K562 (cell line): ENCODE results near the gene ELOVL5. TPM values are rescaled to one million over a fixed set of nuclear protein-coding genes. Genes with fewer than 3 reads are reported as not detected.

Experiments
- ATAC-seq: fragments of 200-7000 bp; cut with Tn5 transposase; 3 replicates; pipeline ENCODE4 v1.9.1; 2020; ENCODE audit warnings: moderate library complexity
- BruUV-seq: library from RNA; stranded (reverse); fragments of 400-500 nt; replicated peaks from 2 replicates; lab custom pipeline; 2021; lab: Mats Ljungman, UMichigan
- CTCF ChIA-PET: fragments of 300-600 bp; formaldehyde crosslinking; extraction: SDS; loops from one replicate; lab custom pipeline; 2021; ENCODE audit warnings: low intra/inter-chr PET ratio; lab: Yijun Ruan, JAX
- POLR2A ChIA-PET: fragments of 300-600, 350-650 bp; sonication (Branson Sonifier 250); formaldehyde crosslinking; extraction: SDS; loops from one replicate; lab custom pipeline; 2021; ENCODE audit warnings: antibody characterized with exemption, inconsistent platforms; lab: Yijun Ruan, JAX
- DNase-seq, 4 experiments: peaks; one replicate each; pipeline versions ENCODE4 v3.0.0 to v3.0.0-alpha.2; 2011 to 2018; ENCODE audit warnings: low spot score in 3 of 4, mixed read lengths in 3 of 4; ENCODE audit errors: extremely low read depth in 1 of 4
- FAIRE-seq: peaks from 2 replicates; lab custom pipeline; 2011; peaks lifted over from hg19 to GRCh38; lab: Jason Lieb, UNC
- H2AFZ ChIP-seq: 2 replicates; pipeline ENCODE4 v1.6.0; 2011; ENCODE audit warnings: low read depth, low read length, control low read depth, inconsistent platforms
- H3K27ac ChIP-seq: fragments of 200-600 bp; 3 replicates; pipeline ENCODE4 v1.8.0; 2011; ENCODE audit warnings: low read depth, mild to moderate bottlenecking, control low read depth, inconsistent platforms, low read length, moderate library complexity, mixed read lengths; ENCODE audit errors: extremely low read depth
- H3K27me3 ChIP-seq, 2 experiments: fragments of 300-600 bp in 1 of 2; 2 replicates in 1 of 2; 3 replicates in 1 of 2; pipeline versions ENCODE4 v1.6.0 to v1.8.0; 2011; ENCODE audit warnings: inconsistent platforms in 2 of 2, low read length in 2 of 2, mild to moderate bottlenecking in 1 of 2, mixed read lengths in 1 of 2, moderate library complexity in 1 of 2; ENCODE audit not compliant: control insufficient read depth in 2 of 2, insufficient read depth in 2 of 2
- H3K36me3 ChIP-seq: fragments of 300-600 bp; 3 replicates; pipeline ENCODE4 v1.8.0; 2011; ENCODE audit warnings: mild to moderate bottlenecking, low read length, inconsistent platforms; ENCODE audit not compliant: control insufficient read depth, insufficient read depth
- H3K4me1 ChIP-seq, 2 experiments: fragments of 200-600 bp in 1 of 2; replicated peaks in 1 of 2; 2 replicates in 1 of 2; 3 replicates in 1 of 2; pipeline versions ENCODE4 v1.5.1 to v1.8.0; 2011; ENCODE audit warnings: inconsistent platforms in 2 of 2, low read length in 2 of 2, mild to moderate bottlenecking in 1 of 2, mixed read lengths in 1 of 2, moderate library complexity in 1 of 2; ENCODE audit not compliant: control insufficient read depth in 2 of 2, insufficient read depth in 2 of 2
- H3K4me2 ChIP-seq: 2 replicates; pipeline ENCODE4 v1.6.1; 2011; ENCODE audit warnings: low read length, control low read depth, inconsistent platforms, mixed read lengths; ENCODE audit not compliant: insufficient read depth
- H3K4me3 ChIP-seq: fragments of 200-600 bp; sonication (generic), shearing (Covaris generic); 2 replicates; pipeline ENCODE4 v1.5.1; 2016; ENCODE audit warnings: control low read depth, inconsistent platforms
- H3K79me2 ChIP-seq: fragments of 200-600 bp; 3 replicates; pipeline ENCODE4 v1.8.0; 2011; ENCODE audit warnings: low read length, inconsistent platforms; ENCODE audit not compliant: control insufficient read depth, insufficient read depth
- H3K9ac ChIP-seq, 2 experiments: 2 replicates each; pipeline versions ENCODE4 v1.6.0 to v1.6.1; 2011; ENCODE audit warnings: low read depth in 2 of 2, low read length in 2 of 2, control low read depth in 1 of 2, inconsistent platforms in 1 of 2, mild to moderate bottlenecking in 1 of 2, mixed read lengths in 1 of 2; ENCODE audit not compliant: insufficient read depth in 1 of 2
- H3K9me1 ChIP-seq: one replicate; pipeline ENCODE4 v1.6.0; 2011; ENCODE audit warnings: inconsistent platforms, mild to moderate bottlenecking, low read length, moderate library complexity; ENCODE audit not compliant: control insufficient read depth, insufficient read depth
- H3K9me3 ChIP-seq: replicated peaks from 2 replicates; pipeline ENCODE4 v1.5.1; 2011; ENCODE audit warnings: low read depth, low read length, inconsistent platforms; ENCODE audit not compliant: control insufficient read depth, insufficient read depth
- H4K20me1 ChIP-seq: replicated peaks from 2 replicates; pipeline ENCODE4 v1.6.1; 2011; ENCODE audit warnings: low read length, inconsistent platforms, mixed read lengths; ENCODE audit not compliant: control insufficient read depth, insufficient read depth
- MCM7 ChIP-seq, 2 experiments: fragments of 450-650 bp; IDR thresholded peaks; 2 replicates each; pipeline ENCODE4 v1.6.1; 2016 to 2018
- NFIC ChIP-seq: fragments of 450-650 bp; IDR thresholded peaks from 2 replicates; pipeline ENCODE4 v1.6.1; 2017; ENCODE audit warnings: mild to moderate bottlenecking, inconsistent platforms
- NR1H2 ChIP-seq: sonication (generic); formaldehyde crosslinking; IDR thresholded peaks from 2 replicates; pipeline ENCODE4 v1.4.0; 2020; ENCODE audit warnings: mild to moderate bottlenecking, missing genetic modification reagents
- PTTG1 ChIP-seq: fragments of 450-650 bp; IDR thresholded peaks from 2 replicates; pipeline ENCODE4 v1.6.1; 2016; ENCODE audit warnings: low read depth, mild to moderate bottlenecking, missing genetic modification characterization, missing compliant biosample characterization
- SMARCC2 ChIP-seq: fragments of 450-650 bp; IDR thresholded peaks from 2 replicates; pipeline ENCODE4 v1.6.1; 2017; ENCODE audit warnings: antibody characterized with exemption, moderate library complexity, mild to moderate bottlenecking, low read depth
- ZNF282 ChIP-seq: sonication (generic); formaldehyde crosslinking; IDR thresholded peaks from 2 replicates; pipeline ENCODE4 v1.8.1; 2023; ENCODE audit warnings: missing genetic modification reagents
- ZNF431 ChIP-seq: sonication (generic); formaldehyde crosslinking; IDR thresholded peaks from 2 replicates; pipeline ENCODE4 v1.8.0; 2022; ENCODE audit warnings: mild to moderate bottlenecking, missing genetic modification reagents
- WGBS: fragments of 100-300 bp; shearing (Covaris generic); methylation state at CpG from one replicate; pipeline ENCODE4 v1.1.6; 2016; ENCODE audit warnings: low coverage, mixed read lengths; ENCODE audit not compliant: insufficient coverage; ENCODE audit errors: missing lambda C conversion rate; 5-methylcytosine and 5-hydroxymethylcytosine counted together
- in situ Hi-C: fragments of 300-500 bp; cut with MboI; formaldehyde crosslinking; loops from 4 replicates; pipeline ENCODE4 v1.15.0; 2018; ENCODE audit warnings: inconsistent platforms, mixed read lengths
- intact Hi-C: fragments of 100-400 bp; cut with micrococcal nuclease; formaldehyde crosslinking; loops from 2 replicates; pipeline ENCODE4 v1.14.2; 2022
- polyA plus RNA-seq, 8 experiments: library from polyadenylated mRNA; depleted of rRNA in 4 of 8; stranded (reverse) in 5 of 8; unstranded in 3 of 8; fragments of >200 nt; fragmentation: Nextera tagmentation in 2 of 8; fragmentation: Illumina TruSeq in 1 of 8; extraction: Ambion mirVana in 2 of 8; extraction: Trizol in 1 of 8; gene quantifications; 2 replicates each; pipeline versions ENCODE4 v1.2.1 to v1.2.3, GENCODE V29; 2011 to 2014; ENCODE audit warnings: inconsistent platforms in 1 of 8, missing spikeins in 1 of 8
- total RNA-seq, 7 experiments: library from RNA; depleted of rRNA in 6 of 7; stranded (reverse); fragments of >200 nt in 6 of 7; fragmentation: Illumina TruSeq in 2 of 7; extraction: Trizol in 2 of 7; gene quantifications; 2 replicates each; pipeline versions ENCODE4 v1.2.1 to v1.2.3, GENCODE V29; 2011 to 2021; ENCODE audit warnings: low replicate concordance in 1 of 7
- TF ChIP-seq, protein P1 (sequence below): sonication (generic); formaldehyde crosslinking; IDR thresholded peaks from 2 replicates; pipeline ENCODE4 v1.5.0; 2020; ENCODE audit warnings: missing genetic modification reagents
- TF ChIP-seq, protein P2 (sequence below): fragments of 450-650 bp; formaldehyde crosslinking; IDR thresholded peaks from 2 replicates; pipeline ENCODE4 v1.4.0; 2020; ENCODE audit warnings: mild to moderate bottlenecking, mixed read lengths

The ELOVL5 gene
- total and polyA plus RNA-seq, 9 of the 15 experiments (the other 6 are each of a cell fraction or from before 2014, with no cell fraction given) = 70.6 to 245 (median 132) TPM

DNA sequence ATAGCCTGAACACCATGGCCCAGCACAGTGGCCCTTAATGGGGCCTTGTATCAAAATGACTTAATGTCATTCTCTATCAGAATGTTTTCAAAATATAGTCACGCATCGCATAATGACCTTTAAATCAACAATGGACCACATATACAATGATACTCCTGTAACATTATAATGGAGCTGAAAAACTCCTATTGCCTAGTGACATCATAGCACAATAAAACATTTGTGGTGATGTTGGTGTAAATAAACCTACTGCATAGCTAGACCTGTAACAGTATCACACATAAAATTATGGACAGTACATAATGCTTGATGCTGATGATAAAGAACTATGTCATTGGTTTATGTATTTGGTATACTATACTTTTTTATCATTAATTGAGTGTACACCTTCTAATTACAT lies 9.3 kb downstream of the ELOVL5 start:
- intact Hi-C loops = no loop called here
- WGBS = 98% methylated on average over 2 of the region's 2 CpGs
- H3K27me3 ChIP-seq = no peaks in the 10 kb centered on the region; a peak in 1 of 5 replicates
- H3K9me1 ChIP-seq = peaks cover 20% of the 10 kb centered on the region
- no TSS peak for BruUV-seq
- no peak overlapping the region for H3K9ac ChIP-seq
- ChIA-PET POLR2A (interaction anchor here (1.7 to 2.4 kb wide), 3 partner anchors 11 to 17 kb away, joined by 6 to 9 read pairs (median 8); no protein-coding TSS in a partner anchor), CTCF (no interaction called here)
- peaks cover 81% of the 10 kb centered on the region for H4K20me1 ChIP-seq
- H3K4me2 ChIP-seq = no peak overlapping the region
- no peak overlapping the region for H3K27ac ChIP-seq
- H2AFZ ChIP-seq = no peak overlapping the region
- TF ChIP-seq, protein P1, sequence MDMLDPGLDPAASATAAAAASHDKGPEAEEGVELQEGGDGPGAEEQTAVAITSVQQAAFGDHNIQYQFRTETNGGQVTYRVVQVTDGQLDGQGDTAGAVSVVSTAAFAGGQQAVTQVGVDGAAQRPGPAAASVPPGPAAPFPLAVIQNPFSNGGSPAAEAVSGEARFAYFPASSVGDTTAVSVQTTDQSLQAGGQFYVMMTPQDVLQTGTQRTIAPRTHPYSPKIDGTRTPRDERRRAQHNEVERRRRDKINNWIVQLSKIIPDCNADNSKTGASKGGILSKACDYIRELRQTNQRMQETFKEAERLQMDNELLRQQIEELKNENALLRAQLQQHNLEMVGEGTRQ (CRISPR knock-in tag) = no peak
- TF ChIP-seq NR1H2 (no peak), MCM7 (IDR thresholded peaks at IDR 0.05) (no peak), ZNF282 (no peak)
- H3K4me3 ChIP-seq = no peak overlapping the region
- no peak for ATAC-seq
- peaks cover 100% of the 10 kb centered on the region for H3K79me2 ChIP-seq
- peaks cover 0 to 38% of the 10 kb centered on the region in 2 experiments; a peak in 4 of 5 replicates for H3K4me1 ChIP-seq
- no peak for DNase-seq
- no peak for FAIRE-seq
- peaks cover 64% of the 10 kb centered on the region for H3K36me3 ChIP-seq
- no peaks in the 10 kb centered on the region for H3K9me3 ChIP-seq
- in situ Hi-C loops = no loop called here

DNA sequence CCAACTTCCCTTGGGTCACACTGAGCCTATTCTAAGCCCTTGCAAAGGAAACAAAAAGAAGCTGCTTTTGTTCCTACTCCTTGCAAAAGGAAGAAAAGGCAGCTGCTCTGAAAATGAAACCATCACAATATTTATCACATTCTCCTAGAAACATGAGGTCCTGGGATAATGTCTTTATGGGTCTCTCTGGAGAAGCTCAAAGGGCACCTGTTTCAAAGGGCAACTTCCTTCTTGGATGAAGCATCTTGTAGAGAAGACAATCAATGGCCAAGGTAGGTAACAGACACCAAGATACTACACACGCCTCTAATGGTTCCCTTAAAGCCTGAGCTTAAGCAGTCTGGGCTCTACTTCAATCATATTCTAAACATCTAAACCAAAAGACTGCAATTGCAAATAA lies 10.4 kb downstream of the ELOVL5 start:
- Histone ChIP-seq H3K4me3 (no peak overlapping the region), H3K27ac (no peak overlapping the region), H3K9ac (no peak overlapping the region), H4K20me1 (peaks cover 72% of the 10 kb centered on the region), H3K9me3 (no peaks in the 10 kb centered on the region), H3K9me1 (peaks cover 16% of the 10 kb centered on the region), H3K4me2 (no peak overlapping the region), H3K36me3 (peaks cover 64% of the 10 kb centered on the region), H3K79me2 (peaks cover 100% of the 10 kb centered on the region), H3K4me1 (peaks cover 0 to 42% of the 10 kb centered on the region in 2 experiments; a peak in 4 of 5 replicates), H2AFZ (no peak overlapping the region), H3K27me3 (no peaks in the 10 kb centered on the region; a peak in 1 of 5 replicates)
- intact Hi-C loops = no loop called here
- BruUV-seq = no TSS peak
- no peak for DNase-seq
- WGBS = 93% methylated on average over 1 of the region's 1 CpG
- CTCF ChIA-PET = no interaction called here
- FAIRE-seq = no peak
- no peak for ATAC-seq
- in situ Hi-C loops = no loop called here
- POLR2A ChIA-PET = interaction anchor here (0.6 to 1.3 kb wide), 4 partner anchors 9 to 348 kb away, joined by 3 to 4 read pairs (median 4); no protein-coding TSS in a partner anchor
- TF ChIP-seq NFIC (no peak), PTTG1 (tag) (no peak), ZNF431 (no peak), SMARCC2 (no peak)
- TF ChIP-seq, protein P2, sequence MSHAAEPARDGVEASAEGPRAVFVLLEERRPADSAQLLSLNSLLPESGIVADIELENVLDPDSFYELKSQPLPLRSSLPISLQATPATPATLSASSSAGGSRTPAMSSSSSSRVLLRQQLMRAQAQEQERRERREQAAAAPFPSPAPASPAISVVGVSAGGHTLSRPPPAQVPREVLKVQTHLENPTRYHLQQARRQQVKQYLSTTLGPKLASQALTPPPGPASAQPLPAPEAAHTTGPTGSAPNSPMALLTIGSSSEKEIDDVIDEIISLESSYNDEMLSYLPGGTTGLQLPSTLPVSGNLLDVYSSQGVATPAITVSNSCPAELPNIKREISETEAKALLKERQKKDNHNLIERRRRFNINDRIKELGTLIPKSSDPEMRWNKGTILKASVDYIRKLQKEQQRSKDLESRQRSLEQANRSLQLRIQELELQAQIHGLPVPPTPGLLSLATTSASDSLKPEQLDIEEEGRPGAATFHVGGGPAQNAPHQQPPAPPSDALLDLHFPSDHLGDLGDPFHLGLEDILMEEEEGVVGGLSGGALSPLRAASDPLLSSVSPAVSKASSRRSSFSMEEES = no peak
